Measurements from ENCODE around the gene SUMO3. TPM values are rescaled to one million over a fixed set of nuclear protein-coding genes. Genes with fewer than 3 reads are reported as not detected.

The SUMO3 gene
- polyA plus RNA-seq = 100 to 1,000 TPM in 1 of 3 donors, 10 to 100 TPM in 2; 25.2 to 101 (median 64.5) TPM

DNA sequence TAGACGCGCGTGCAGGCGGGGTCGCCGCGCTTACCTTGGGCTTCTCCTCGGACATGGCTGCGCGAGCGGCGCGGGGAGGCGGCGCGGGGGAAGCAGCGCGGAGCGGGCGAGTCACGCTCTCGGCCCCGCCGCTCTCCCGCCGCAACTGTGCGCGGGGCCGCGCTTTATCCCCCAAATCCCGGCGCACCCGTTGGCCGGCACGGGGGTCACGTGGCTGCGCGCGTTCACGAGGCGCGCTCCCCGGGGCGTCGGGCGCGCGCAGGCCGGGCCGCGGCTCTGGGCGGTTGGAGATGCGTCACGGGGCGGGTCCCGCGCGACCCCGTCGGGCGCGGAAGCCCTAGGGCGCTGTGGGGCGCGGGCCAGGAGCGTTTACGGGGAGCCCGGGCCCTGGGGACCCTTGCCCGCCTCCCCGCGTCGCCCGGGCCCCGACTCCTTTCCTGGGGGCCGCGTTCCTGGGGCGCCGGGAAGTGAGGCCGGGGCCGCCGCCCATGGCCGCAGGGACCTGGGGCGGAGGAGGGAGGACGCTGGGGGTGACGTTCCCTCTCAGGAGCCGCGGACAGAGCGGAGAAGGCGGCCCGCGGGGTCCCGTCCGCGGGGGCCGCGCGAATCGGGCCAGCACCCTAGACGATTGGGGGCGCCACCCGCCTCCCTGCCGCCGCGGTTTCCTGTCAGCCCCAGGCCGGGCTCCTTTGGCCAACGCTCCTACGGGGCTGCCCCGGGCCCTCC is at the start of gene SUMO3:
SUMO3 (minus strand) TSS at position 149 of the 726 bp plus-strand sequence; CDS start at position 55, 94 bp downstream.
- H3K27ac ChIP-seq (ENCODE audit: low read depth, low read length) = no peak within 1 kb of the TSS
- 1% methylated on average over 68 to 106 of the region's 108 CpGs for WGBS, 3 donors

DNA sequence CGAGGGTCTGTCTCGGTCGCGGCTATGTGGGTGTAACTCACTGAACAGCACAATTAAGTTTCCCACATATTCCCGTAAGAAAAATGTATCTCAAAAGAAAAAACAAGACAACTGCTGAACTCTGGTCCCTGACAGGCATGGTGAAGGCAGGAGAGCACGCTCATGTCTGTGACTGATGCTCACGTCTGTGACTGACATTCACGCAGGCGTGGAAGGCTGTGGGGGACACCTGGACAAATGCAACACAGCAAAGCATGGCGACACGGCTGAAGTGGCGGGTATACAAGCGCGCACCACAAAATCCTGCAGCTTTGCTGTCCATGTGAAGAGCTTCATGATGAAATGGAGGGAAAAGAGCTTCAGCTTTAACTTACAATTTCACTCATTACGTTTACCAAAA is 49.6 kb upstream of the SUMO3 start:
- 87 to 92% (median 88%) methylated on average over 15 of the region's 15 CpGs for WGBS, 3 donors
- H3K27ac ChIP-seq (ENCODE audit: low read depth, low read length) = no peak overlapping the region

DNA sequence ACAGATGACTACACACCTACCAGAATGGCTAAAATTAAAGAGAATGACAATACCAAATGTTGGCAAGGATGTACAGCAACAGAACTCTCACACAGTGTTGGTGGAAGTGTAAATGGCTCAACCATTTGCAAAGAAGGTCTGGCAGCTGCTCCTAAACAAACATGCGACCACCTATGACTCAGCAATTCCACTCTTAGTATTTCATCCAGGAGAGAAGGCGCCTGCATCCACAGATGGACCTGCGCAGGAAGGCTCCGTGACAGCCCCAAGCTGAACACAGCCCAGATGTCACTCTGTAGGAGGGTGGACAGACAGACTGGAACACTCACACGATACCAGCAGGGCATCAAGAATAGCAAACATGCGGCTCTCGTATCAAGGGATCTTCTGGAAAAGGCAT is 48.9 kb upstream of the SUMO3 start:
- 69 to 70% (median 70%) methylated on average over 7 of the region's 7 CpGs for WGBS, 3 donors
- H3K27ac ChIP-seq (ENCODE audit: low read depth, low read length) = no peak overlapping the region

DNA sequence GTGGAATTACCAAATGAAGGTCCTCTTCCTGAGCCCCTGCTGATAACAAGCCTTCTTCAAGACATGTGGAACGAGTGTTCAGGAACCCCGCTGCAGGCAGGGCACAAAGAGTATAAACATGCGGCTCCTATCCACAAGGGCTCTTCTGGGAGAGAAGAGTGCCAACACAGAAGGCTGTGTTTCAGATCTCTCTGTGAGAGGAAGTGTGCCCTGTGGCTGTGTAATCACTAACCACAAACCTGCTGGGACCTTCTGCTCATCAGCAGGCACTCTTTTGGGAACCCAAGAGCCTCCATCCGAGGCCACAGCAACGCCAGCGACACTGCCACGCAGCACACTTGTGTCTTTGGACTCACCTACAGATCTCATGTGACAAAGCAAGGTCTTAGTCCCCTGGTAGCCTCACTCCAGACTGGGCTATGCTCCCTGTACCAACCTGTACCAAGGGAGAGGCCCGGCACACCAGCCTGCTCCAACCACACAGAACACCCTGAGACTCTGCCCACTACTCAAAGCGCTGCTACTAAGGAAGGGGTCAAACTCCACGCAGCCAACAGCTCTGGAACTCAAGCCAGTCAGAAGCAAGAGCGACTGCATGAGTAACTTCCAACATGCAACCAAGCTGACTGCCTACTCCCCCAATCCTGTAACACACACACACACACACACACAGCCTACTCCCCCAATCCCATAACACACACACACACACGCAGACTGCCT is 47.9 kb upstream of the SUMO3 start:
- WGBS, 3 donors = 49 to 78% (median 50%) methylated on average over 12 of the region's 12 CpGs
- no peak overlapping the region for H3K27ac ChIP-seq (ENCODE audit: low read depth, low read length)

DNA sequence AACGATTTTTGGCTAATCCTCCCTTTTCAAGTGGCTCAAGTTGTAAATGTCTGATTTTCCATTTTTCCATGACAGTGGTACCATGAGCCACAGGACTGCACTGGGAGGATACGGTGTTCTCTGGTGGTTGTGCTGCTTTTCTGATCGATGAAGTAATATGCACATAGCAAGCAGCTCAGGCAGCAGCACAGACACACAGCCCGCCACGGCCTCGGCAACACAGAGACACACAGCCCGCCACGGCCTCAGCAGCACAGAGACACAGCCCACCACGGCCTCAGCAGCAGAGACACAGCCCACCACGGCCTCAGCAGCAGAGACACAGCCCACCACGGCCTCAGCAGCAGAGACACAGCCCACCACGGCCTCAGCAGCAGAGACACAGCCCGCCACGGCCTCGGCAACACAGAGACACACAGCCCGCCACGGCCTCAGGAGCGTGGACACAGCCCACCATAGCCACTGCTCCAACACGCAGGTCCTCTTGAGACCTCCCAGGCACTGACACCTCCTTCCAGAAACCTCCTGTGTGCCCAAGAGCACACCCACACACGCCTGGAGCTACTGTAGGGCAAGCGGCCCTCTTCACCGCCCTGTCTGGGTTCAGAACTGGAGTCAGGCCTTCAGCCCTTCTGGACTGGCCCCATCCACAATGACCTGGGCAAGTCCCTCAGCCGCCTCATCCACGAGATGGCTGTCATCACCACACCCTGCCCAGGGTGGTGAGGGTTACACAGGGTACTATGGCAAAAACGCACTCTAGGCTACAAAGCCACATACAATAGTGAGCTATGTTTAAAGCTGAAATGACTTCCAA is 45.2 kb upstream of the SUMO3 start:
- WGBS, 3 donors = 79 to 88% (median 88%) methylated on average over 22 to 25 of the region's 25 CpGs
- no peak overlapping the region for H3K27ac ChIP-seq (ENCODE audit: low read depth, low read length)

DNA sequence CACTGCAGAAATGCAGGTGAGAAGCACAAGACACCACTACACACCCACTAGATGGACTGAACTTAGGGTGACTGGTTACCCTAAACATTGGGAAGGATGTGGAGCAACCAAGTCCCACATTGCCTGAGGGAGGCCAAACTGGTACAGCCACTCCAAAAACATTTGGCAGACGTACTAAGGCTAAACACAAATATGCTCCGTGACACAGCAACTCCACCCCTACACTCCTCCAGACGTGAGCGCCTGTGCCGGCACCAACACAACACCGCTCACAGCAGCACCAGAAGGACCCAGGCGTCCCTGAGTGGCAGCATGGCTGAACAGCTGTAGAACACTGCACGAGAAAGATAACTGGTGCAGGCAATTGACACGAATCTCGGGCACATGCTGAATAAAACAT is 40.9 kb upstream of the SUMO3 start:
- 62 to 84% (median 72%) methylated on average over 10 of the region's 10 CpGs for WGBS, 3 donors
- no peak overlapping the region for H3K27ac ChIP-seq (ENCODE audit: low read depth, low read length)

DNA sequence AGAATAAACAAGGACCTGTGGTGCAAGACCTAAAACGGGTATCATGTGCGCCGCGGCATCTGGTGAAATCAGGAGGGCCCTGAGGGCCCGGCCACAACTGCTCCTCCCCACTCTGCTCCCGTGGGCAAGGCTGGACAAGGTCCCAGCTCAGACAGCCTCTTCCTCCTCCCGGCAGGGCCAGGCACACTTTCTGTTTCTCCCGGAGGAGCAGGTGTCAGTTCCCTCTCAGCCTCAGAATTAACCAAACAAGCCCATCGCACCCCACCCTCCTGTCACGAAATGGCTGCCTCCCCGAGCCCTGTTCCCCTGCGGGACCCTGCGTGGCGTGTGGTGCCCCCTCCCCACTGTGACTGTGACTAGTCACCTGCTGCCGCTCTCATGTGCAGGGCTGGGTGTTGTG is 40.4 kb upstream of the SUMO3 start:
- WGBS, 3 donors = 69 to 83% (median 74%) methylated on average over 15 of the region's 15 CpGs

DNA sequence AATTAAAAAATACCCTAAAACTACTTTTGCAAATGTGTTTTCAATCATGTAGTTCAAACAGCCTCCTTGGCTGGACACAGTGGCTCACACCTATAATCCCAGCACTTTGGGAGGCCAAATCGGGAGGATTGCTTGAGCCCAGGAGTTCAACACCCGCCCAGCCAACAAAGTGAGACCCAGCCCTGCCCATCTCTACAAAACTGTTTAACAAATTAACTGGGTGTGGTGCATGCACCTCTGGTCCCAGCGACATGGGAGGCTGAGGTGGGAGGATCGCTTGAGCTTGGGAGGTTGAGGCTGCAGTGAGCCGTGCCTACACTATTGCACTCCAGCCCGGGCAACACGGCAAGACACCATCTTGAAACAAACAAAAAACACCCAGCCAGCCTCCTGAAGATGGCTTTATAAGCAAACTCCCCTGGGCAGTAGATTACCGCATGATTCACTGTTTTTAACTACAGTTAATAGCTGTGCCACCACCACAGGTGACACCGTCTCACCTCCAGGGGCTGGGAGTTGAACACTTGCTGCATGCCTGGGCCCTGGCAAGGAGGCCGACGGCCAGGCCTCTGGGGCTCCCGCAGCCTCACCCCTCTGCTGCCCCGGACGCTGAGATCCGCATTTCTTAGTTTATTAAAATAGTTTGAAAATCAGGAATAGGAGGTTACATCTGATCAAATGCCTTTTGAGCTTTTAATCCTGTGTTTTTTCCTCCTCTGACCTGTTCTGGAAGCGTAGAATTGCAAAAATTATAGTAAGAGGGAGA is 39.4 kb upstream of the SUMO3 start:
- no peak overlapping the region for H3K27ac ChIP-seq (ENCODE audit: low read depth, low read length)
- WGBS, 3 donors = 89 to 93% (median 93%) methylated on average over 16 of the region's 16 CpGs

More for the DNA sequence above, 40.4 kb upstream of the SUMO3 start:
- no peak overlapping the region for H3K27ac ChIP-seq (ENCODE audit: low read depth, low read length)

DNA sequence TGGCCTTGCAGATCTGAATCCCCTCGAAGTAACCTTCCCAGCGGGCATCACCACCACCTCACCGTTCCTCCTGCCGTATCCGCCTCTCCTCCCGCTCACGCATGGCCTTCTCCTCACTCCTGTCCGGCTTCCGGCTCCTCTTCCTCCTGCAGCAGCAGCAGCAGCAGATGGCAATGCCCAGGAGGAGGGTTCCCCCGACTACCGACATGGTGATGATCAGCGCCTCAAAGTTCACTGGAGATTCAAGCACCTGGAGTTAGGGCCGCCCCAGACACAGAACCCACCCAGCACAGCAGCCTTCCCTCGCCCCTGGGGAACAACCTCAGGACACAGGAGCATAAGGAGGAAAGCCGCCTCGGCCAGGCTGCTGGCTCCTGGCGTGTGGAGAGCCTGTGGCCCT is 38.3 kb upstream of the SUMO3 start:
- 91 to 95% (median 92%) methylated on average over 17 of the region's 17 CpGs for WGBS, 3 donors
- no peak overlapping the region for H3K27ac ChIP-seq (ENCODE audit: low read depth, low read length)

DNA sequence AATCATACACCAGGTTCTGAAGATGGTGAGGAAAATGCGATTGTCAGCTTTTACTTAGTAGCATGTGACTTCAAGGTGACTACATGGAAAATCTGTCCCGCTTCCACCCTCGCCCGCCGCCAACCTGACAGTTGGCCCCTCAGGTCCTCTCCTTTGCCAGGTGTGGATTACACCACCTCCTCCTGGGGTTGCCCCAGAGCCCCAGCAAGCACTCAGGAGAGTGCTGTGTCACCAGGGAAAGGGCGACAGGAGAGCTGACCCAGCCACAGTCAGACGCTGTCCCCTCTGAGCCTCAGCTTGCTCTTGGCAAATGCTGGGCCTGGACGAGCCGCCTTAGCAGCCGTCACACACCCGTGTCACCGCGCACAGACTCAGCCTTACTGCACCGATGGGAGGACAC is 37.7 kb upstream of the SUMO3 start:
- WGBS, 3 donors = 91 to 97% (median 92%) methylated on average over 14 of the region's 14 CpGs
- no peak overlapping the region for H3K27ac ChIP-seq (ENCODE audit: low read depth, low read length)

DNA sequence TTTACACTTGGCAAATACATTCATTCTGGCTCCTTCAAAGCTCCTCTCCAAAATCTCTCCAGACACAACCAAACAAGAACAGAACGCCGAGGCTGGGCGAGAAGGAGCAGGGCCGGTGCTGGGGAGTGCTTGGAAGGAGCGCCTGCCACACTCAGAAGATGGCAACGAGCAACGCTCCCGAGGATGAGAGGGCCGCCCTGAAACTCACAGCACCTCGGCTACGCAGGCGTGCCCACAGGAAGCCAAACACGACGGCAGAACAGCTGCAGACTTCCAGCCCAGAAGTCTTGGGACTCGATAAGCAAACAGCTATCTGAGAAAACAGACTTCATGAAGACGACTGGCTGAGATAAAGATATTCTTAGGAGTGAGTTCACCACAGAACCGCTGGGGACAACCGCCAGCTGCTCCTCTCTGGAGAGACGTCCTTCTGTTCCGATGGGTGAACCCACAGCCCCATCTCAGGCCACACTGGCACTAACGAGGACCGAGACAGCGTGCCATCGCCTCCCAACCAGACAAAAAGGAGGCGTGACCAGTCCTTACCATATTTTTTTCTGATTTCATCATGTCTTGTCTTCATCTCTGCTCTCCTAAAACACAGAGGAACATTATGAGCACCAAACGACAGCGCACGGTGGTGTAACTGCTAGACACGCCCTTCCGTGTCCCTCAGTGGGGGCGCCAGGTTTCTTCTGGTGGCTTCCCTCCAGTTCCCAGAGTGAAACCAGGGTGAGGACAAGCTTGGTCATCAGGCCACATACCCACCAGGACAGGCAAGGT is 37.0 kb upstream of the SUMO3 start:
- H3K27ac ChIP-seq (ENCODE audit: low read depth, low read length) = no peak overlapping the region
- 65 to 83% (median 74%) methylated on average over 31 of the region's 31 CpGs for WGBS, 3 donors

DNA sequence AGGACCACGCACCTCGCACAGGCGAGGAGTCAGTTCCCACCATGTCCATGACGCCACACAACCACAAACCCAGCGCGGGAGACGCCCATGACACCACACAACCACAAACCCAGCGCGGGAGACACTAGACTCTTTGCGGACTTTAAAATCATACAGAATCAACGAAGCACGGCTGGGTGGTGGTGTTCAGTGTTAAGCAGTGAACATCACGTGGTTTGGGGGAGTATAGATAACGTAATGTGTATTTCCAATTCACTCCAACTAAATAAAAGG is 36.5 kb upstream of the SUMO3 start:
- H3K27ac ChIP-seq (ENCODE audit: low read depth, low read length) = no peak overlapping the region
- 65 to 91% (median 78%) methylated on average over 14 of the region's 14 CpGs for WGBS, 3 donors

DNA sequence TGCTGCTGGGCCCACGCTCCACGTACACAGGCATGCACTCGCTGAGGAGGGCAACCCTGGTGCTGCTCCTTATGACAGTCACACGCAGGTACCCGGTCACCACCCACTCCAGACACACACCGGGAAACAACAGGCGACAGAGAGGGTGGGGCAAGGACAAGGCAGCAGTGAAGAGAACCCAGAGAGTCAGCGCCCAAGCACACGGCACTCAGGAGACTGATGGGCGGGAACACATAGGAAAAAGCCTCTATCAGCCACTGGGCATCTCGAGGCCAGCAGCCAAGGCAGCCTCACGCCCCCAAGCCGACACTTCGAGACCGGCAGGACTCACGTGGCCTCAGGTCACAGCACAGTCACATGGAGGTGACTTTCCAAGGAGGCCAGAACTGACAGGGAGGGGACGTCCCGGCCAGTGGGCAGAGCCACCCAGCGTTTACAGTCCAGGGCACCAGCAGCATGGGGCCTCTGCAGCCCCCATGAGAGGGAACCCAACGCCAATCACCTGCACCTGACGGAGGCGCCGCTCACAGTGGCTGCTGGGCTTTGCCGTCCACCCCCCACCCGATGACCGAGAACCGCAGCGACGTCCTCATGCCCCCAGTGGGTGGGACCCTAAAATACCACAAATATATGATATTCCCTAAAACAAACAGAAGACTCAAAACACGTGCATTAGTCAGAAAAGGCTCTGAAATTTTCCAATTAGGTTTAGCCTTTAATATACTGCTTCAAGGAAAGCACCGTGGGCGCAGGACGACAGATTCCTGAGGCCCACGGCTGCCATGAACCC is 35.9 kb upstream of the SUMO3 start:
- 88 to 89% (median 89%) methylated on average over 34 of the region's 34 CpGs for WGBS, 3 donors
- H3K27ac ChIP-seq (ENCODE audit: low read depth, low read length) = no peak overlapping the region

DNA sequence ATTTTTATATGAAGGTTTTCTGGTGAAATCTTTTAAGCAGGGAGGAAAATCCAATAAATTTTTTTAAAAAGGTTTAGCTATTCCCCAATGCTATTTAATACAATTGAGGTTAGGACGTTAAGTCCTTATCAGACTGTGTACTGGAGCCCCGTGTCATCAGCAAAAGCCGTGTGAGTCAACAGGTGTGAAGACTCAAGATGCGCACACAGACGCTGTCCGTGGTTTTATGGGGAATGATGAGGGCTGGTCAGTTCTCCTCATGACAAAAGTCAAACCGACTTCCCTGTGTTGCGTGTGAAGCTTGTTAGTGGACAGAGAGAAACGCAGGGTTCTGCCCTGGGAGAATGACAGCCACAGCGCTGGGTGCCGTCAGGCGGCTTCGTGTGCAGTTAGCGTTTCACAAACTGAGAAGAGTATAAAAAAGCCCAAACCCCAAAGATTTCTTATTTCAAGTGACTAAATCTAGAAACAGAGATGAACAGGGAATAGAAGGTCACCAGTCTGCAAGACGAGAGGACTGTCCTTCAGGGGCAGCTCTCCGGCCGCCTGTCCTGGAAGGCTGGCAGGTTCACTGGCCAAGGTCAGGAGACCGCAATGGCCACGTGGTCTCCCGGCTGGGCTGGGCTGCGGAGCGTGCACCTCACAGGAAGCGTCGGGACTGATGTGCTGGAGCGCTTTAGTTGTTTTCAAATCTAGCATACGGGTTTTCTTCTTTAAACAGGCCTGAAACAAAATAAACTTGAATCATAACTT is 33.2 kb upstream of the SUMO3 start:
- WGBS, 3 donors = 71 to 83% (median 83%) methylated on average over 26 of the region's 26 CpGs
- H3K27ac ChIP-seq (ENCODE audit: low read depth, low read length) = no peak overlapping the region

DNA sequence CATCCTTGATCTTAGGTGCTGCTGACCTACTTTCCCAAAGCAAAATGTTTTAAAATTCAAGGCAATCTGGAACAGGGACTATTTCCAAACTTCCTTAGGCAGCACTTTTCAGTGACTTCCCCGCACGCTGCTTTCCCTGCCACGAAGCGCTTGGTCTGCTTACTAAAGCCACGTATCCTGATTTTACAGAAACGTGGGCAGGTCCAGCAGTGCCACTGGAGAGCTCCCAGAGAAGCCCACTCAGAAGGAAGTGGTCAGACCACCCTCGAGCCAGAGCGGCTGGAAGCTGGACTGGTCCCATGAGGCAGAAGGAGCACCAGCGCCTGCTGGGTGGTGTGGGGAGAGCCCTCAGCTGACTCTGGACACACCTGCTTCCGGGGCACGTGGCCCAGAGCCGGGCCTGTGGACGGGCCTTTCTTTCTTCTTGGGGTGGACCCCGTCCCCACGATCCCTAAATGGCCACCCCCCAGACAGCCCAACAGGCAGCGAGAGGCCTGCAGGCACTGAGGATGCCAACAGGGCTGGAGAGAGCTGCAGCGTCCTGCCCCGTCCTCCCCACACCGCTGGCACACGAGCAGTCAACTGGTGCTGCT is 32.4 kb upstream of the SUMO3 start:
- H3K27ac ChIP-seq (ENCODE audit: low read depth, low read length) = no peak overlapping the region
- WGBS, 3 donors = 86 to 95% (median 87%) methylated on average over 20 of the region's 20 CpGs

DNA sequence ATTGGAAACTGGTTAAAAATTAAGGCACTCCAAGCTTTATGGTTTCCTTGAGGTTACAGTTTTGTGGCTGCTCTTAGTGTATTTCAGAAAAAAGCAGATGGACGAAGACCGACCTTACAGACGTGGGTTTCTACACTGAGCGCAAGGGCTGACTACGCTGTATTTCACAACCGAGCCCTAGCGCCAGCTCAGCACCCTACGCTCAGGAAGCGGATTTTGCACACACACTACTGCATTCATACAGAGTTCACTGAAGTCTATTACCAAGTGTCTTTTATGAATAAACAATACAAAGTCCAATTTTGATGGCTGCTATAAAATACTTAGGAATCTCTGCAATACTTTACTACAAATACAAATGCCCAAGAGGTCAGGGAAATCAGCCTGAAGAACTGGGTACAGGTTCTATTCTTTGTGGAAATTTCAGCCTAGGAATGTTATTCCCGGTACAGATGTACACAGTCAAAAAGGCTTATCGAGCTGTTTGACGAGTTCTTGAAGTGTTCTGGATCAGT is 31.8 kb upstream of the SUMO3 start:
- H3K27ac ChIP-seq (ENCODE audit: low read depth, low read length) = no peak overlapping the region
- WGBS, 3 donors = 70 to 85% (median 72%) methylated on average over 12 of the region's 12 CpGs
